Activated T-cell treated with anti-CD3 and anti-CD28 coated beads, Interleukin-2, amount 50 U/mL, for 4 hours (primary cell): ENCODE measurements around the gene TAGLN. TPM values are rescaled to one million over a fixed set of nuclear protein-coding genes. Genes with fewer than 3 reads are reported as not detected.
A peak's percentile ranks its signal among the peaks of the same experiment; 100 is the strongest.

Source experiments
- ATAC-seq, 2 donors: fragments of 200-7000 bp; cut with Tn5 transposase; one replicate each; pipeline ENCODE4 v1.10.0; 2021
- DNase-seq: peaks from one replicate; pipeline ENCODE4 v3.0.0-alpha.2; 2020
- H3K27me3 Mint-ChIP-seq: one replicate; pipeline ENCODE4 v1.8.0; 2021; ENCODE audit warnings: low read depth, mixed read lengths
- H3K36me3 Mint-ChIP-seq: one replicate; pipeline ENCODE4 v1.8.0; 2022; ENCODE audit warnings: mixed read lengths; ENCODE audit not compliant: insufficient read depth
- H3K4me1 Mint-ChIP-seq: one replicate; pipeline ENCODE4 v1.8.0; 2021; ENCODE audit warnings: low read depth, mixed read lengths
- H3K4me3 Mint-ChIP-seq: one replicate; pipeline ENCODE4 v1.8.0; 2021; ENCODE audit warnings: mild to moderate bottlenecking, moderate library complexity, mixed read lengths
- H3K9me3 Mint-ChIP-seq: one replicate; pipeline ENCODE4 v1.8.0; 2021; ENCODE audit warnings: mixed read lengths
- total RNA-seq, 3 donors: library from RNA; stranded (reverse); gene quantifications; one replicate each; pipeline ENCODE4 v1.2.1, GENCODE V29; 2021

Gene TAGLN
- total RNA-seq, 3 donors from 2014 or later = 2.5 to 3.9 (median 3.2) TPM

DNA sequence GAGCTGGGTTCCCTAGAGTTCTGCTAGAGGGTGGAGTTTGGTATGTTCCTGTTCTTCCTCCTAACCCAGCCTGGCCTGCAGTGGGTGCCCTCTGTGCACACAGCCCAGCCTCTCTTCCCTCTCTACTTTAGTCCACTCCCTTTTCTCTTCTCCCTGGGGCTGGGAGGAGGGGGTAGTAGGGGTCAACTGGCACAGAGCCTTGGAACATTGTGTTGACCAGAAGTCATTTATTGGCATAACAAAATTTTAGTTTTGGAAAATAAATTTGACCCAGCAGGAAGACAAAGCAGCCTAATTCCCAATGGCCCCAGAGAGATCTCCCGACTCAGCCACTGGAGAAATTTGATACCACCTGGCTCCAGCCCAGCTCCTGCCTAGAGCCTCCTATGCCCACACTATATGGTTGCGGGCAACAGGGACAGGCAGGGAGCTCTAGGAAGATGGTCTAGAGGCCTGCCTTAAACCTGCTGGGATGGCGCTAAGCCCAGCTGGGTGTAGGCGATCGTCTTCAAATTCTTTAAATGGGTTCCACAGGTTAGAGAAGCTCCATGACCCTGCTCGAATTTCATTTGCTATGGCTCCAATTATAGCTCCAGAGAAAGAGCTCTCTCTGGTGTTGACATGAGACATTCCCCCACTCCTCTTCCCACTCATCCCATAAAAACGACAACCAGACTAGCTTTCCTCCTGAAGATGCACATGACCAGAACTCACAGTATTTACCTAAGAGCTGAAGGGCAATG lies 22.8 kb downstream of the TAGLN start:
- Mint-ChIP-seq H3K9me3 (no peaks in the 10 kb centered on the region), H3K4me3 (no peak overlapping the region), H3K36me3 (peaks cover 58% of the 10 kb centered on the region), H3K4me1 (peaks cover 6% of the 10 kb centered on the region), H3K27me3 (no peaks in the 10 kb centered on the region)
- ATAC-seq (no peak), DNase-seq (no peak)

DNA sequence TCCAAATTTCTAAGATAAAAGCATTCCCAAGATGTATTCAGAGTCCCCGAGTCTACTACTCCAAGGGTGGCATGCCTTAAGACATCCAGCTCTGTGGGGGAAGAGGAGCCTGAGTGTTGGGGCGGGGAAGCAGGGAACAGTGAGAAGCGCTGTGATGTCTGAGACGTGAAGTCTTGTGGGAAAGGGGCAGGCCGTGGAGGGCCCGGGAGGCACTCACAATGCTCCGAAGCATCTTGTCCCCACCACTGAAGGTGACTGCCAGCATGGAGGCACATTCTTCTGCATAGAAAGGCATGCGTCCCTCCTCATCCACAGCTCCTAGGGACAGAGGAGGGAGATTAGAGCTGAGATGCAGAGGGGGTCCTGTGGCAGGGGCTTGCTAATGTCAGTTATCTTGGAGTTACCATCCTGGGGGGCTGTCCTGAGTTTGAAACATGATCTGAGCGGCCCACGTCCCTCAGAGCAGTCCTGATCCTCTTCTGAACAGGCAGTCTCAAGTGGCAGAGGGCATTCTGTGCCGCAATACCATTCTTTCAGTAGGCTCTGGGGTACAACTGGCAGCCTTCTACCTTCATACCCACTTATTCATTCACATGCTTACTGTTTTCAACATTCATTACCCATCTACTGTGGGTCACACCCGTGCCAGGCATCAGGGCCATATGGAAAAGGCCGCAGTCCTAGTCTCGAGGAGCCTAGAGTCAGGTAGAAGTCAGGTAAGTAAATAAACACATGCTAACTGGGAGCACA lies 24.0 kb downstream of the TAGLN start:
- DNase-seq = no peak
- peaks cover 53% of the 10 kb centered on the region for H3K36me3 Mint-ChIP-seq
- H3K4me3 Mint-ChIP-seq = no peak overlapping the region
- H3K9me3 Mint-ChIP-seq = no peaks in the 10 kb centered on the region
- H3K27me3 Mint-ChIP-seq = no peaks in the 10 kb centered on the region
- ATAC-seq = no peak
- peaks cover 12% of the 10 kb centered on the region for H3K4me1 Mint-ChIP-seq

DNA sequence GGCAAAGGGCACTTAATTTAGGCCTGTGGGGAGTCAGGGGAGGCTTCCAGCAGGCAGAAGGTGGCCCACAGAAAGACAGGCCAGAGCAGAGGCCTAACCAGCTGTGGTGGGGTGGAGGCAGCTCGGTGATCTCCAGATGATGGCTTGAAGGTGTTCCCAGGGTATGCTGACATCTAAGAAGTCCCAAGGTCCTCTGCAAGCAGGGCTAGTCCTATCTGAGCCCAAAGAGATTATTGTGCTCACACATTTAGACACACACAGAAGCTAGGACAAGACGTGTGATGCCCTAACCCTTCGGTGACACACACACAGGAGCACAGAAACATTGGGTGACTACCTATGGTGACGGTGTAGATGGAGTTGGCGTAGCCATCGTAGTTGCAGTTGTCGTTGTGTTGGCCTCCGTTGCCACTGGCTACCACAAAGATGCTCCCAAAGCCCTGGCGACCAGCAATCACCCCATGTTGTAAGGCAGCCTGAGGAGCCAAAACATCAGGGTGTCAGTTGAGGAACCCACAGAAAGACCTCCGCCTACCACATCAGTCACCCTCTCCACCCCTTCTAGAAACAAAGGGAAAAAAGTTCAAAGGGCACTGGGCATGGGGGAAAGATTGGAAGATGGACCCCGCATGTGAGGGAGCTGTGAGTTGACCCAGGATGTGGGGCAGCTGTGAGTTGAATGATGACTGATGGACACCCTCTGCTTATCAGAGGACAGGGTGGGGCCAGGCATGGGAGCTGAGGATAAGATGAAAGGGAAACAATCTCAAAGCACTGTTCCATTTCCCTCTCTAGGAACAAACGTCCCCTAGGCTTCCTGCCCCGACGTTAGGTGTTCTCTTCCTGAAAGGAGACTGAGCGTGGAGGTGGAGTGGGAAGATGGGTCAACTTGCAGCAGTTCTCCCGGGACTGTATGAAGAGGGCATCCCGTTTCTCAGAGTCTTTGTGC lies 24.8 kb downstream of the TAGLN start:
- ATAC-seq (no peak), DNase-seq (no peak)
- no peaks in the 10 kb centered on the region for H3K27me3 Mint-ChIP-seq
- peaks cover 54% of the 10 kb centered on the region for H3K36me3 Mint-ChIP-seq
- no peaks in the 10 kb centered on the region for H3K9me3 Mint-ChIP-seq
- H3K4me3 Mint-ChIP-seq = no peak overlapping the region
- peaks cover 18% of the 10 kb centered on the region for H3K4me1 Mint-ChIP-seq

DNA sequence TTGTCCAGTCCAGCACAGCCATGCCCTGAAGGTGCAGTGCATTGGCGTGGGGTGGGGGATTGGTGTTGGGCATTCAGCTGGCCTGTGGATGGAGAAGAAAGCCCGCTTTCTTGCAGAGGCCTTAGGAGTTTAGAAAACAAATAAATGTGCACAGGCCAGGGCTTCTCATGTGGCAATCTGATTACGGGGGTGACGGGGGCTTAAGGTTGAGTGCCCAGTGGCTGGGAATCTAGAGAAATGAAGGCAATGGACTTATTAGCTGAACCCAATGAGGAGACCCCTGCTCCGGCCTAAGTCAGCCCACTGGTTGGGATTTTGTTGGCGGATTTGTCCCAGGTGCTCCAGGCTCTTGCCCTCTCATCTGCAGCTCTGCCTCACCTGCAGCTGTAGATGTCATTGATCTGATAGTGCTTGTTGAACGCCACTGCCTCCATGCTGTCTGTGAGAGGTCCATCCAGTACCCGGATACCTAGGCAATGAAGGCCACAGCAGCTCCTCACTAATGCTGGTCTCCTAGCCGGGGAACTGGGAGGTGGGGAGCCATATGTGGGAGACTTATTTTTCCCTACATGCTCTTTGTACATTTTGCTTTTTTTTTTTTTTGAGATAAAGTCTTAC lies 26.5 kb downstream of the TAGLN start:
- Mint-ChIP-seq H3K4me3 (no peak overlapping the region), H3K9me3 (no peaks in the 10 kb centered on the region), H3K4me1 (peaks cover 33% of the 10 kb centered on the region), H3K36me3 (peaks cover 54% of the 10 kb centered on the region), H3K27me3 (no peaks in the 10 kb centered on the region)
- ATAC-seq (no peak), DNase-seq (no peak)

GRCh38 chr11:117226388-117227385 lies 27.5 kb downstream of the TAGLN start:
- H3K9me3 Mint-ChIP-seq = no peaks in the 10 kb centered on the region
- peaks cover 49% of the 10 kb centered on the region for H3K36me3 Mint-ChIP-seq
- H3K27me3 Mint-ChIP-seq = no peaks in the 10 kb centered on the region
- H3K4me3 Mint-ChIP-seq = peak overlapping the region; percentile 4
- DNase-seq = peak; percentile 21
- H3K4me1 Mint-ChIP-seq = peaks cover 36% of the 10 kb centered on the region
- peak; percentile 46 to 47 for ATAC-seq

GRCh38 chr11:117228091-117228490 lies 28.9 kb downstream of the TAGLN start:
- Mint-ChIP-seq H3K4me3 (no peak overlapping the region), H3K36me3 (peaks cover 46% of the 10 kb centered on the region), H3K27me3 (no peaks in the 10 kb centered on the region), H3K4me1 (peaks cover 36% of the 10 kb centered on the region), H3K9me3 (no peaks in the 10 kb centered on the region)
- DNase-seq (no peak), ATAC-seq (no peak)

DNA sequence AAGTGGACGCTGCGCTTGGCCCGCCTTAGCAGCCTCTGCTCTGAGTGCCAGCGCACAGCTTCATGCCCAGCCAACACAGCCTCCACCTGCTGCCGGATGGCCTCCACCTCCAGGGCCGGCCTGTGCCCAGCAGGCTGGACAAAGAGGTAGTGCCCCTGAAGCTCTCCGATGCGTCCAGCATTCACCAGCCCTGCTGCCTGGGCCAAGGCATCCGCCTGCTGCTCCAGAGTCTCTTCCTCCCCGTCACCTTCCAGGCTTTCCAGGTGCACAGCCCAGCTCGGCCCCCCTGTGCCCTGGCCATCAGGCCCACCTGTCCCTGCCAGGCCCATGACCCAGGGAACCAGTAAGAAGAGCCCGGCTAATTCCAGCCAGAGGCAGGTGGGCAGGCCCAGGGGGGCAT lies 30.2 kb downstream of the TAGLN start:
- H3K36me3 Mint-ChIP-seq = peaks cover 39% of the 10 kb centered on the region
- DNase-seq (no peak), ATAC-seq (no peak)
- H3K4me1 Mint-ChIP-seq = peaks cover 49% of the 10 kb centered on the region
- no peaks in the 10 kb centered on the region for H3K27me3 Mint-ChIP-seq
- peak overlapping the region; percentile 99 for H3K4me3 Mint-ChIP-seq
- H3K9me3 Mint-ChIP-seq = no peaks in the 10 kb centered on the region

DNA sequence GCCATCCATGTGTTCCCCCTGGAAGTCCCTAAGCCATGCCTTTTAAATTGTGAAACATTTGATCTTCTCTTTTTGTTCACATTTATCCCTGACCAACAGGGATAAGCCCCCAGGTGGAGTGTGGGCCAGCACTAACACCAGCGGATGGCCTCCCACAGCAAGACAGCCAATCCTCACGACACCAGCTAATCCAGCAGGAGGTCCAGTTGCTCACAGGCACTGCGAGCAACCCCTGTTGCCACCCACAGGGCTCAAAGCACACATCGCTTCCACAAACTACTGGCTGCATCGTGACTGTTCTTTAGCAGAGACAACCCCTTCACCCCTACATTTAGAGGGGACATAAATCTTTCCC lies 30.7 kb downstream of the TAGLN start:
- H3K36me3 Mint-ChIP-seq = peaks cover 35% of the 10 kb centered on the region
- peak overlapping the region; percentile 99 for H3K4me3 Mint-ChIP-seq
- no peaks in the 10 kb centered on the region for H3K9me3 Mint-ChIP-seq
- ATAC-seq (peak; percentile 6 to 9), DNase-seq (no peak)
- peaks cover 49% of the 10 kb centered on the region for H3K4me1 Mint-ChIP-seq
- no peaks in the 10 kb centered on the region for H3K27me3 Mint-ChIP-seq

DNA sequence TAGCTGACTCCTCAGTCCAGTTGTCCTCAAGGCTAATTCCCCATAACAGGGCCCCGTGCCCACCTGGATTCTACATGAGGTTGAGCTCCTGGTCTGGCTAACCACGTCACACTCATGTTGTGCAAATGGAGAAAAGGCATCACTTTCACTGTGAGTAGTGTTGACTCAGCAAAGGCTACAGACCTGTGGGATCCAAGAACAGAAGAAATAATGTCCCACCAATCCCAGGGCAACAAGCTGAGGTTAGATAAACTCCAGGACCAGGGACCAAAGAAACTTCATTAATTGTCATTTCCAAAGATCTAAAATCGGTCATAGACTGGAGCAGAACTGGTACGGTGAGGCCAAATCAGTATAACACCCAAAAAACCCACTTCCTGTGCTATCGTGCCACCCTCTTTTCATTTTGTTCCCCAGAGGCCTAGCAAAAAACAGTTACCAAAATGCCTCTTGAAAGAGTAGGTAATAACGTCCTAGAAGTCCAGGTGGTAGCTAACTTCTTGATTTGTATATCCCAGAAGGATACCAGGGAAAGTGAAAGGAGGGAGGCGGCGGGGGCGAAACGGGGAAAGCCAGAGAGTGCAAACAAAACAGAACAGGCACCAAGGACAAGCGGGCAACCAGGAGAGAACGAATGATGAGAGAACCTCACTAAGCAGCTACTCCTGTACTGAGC lies 31.3 kb downstream of the TAGLN start:
- ATAC-seq = peak; percentile 55 to 57
- H3K9me3 Mint-ChIP-seq = no peaks in the 10 kb centered on the region
- peaks cover 31% of the 10 kb centered on the region for H3K36me3 Mint-ChIP-seq
- no peaks in the 10 kb centered on the region for H3K27me3 Mint-ChIP-seq
- H3K4me3 Mint-ChIP-seq = peak overlapping the region; percentile 99
- peaks cover 49% of the 10 kb centered on the region for H3K4me1 Mint-ChIP-seq
- DNase-seq = peak; percentile 41

GRCh38 chr11:117230999-117231841 lies 32.0 kb downstream of the TAGLN start:
- Mint-ChIP-seq H3K27me3 (no peaks in the 10 kb centered on the region), H3K4me1 (peaks cover 49% of the 10 kb centered on the region), H3K36me3 (peaks cover 29% of the 10 kb centered on the region), H3K9me3 (no peaks in the 10 kb centered on the region), H3K4me3 (peak overlapping the region; percentile 99)
- ATAC-seq (no peak), DNase-seq (no peak)

GRCh38 chr11:117231842-117232091 lies 32.6 kb downstream of the TAGLN start, which contains the start of gene PCSK7:
PCSK7 (minus strand) TSS chr11:117232073; CDS start chr11:117229844, 2,229 bp downstream.
- H3K9me3 Mint-ChIP-seq = no peaks in the 10 kb centered on the region
- peaks cover 44% of the 10 kb centered on the region for H3K4me1 Mint-ChIP-seq
- no peaks in the 10 kb centered on the region for H3K27me3 Mint-ChIP-seq
- H3K4me3 Mint-ChIP-seq = peak within 1 kb of the TSS; percentile 99
- H3K36me3 Mint-ChIP-seq = peaks cover 25% of the 10 kb centered on the region
- ATAC-seq (no peak), DNase-seq (no peak)
